Ishikawa (cell line): ENCODE measurements around the gene CISD3.

Experiments used
- CEBPB ChIP-seq: IDR thresholded peaks from 2 replicates; pipeline ENCODE4 v1.6.1; 2012
- CREB1 ChIP-seq: IDR thresholded peaks from 2 replicates; pipeline ENCODE4 v1.6.1; 2012; ENCODE audit warnings: low read depth
- EGR1 ChIP-seq: IDR thresholded peaks from 2 replicates; pipeline ENCODE4 v1.6.1; 2012
- EP300 ChIP-seq: IDR thresholded peaks from 2 replicates; pipeline ENCODE4 v1.6.1; 2012; ENCODE audit warnings: borderline replicate concordance
- FOXM1 ChIP-seq: IDR thresholded peaks from 2 replicates; pipeline ENCODE4 v1.6.1; 2012; ENCODE audit warnings: low read depth, borderline replicate concordance
- MAX ChIP-seq: IDR thresholded peaks from 2 replicates; pipeline ENCODE4 v1.6.1; 2012
- NFIC ChIP-seq: IDR thresholded peaks from 2 replicates; pipeline ENCODE4 v1.6.1; 2012
- RAD21 ChIP-seq: IDR thresholded peaks from 2 replicates; pipeline ENCODE4 v1.6.1; 2012; ENCODE audit warnings: low read depth
- REST ChIP-seq: IDR thresholded peaks from 2 replicates; pipeline ENCODE4 v1.6.1; 2012; ENCODE audit warnings: low read depth, mild to moderate bottlenecking
- TAF1 ChIP-seq: IDR thresholded peaks from 2 replicates; pipeline ENCODE4 v1.6.1; 2012; ENCODE audit warnings: low read depth, mild to moderate bottlenecking
- TCF12 ChIP-seq: IDR thresholded peaks from 2 replicates; pipeline ENCODE4 v1.6.1; 2012; ENCODE audit warnings: low read depth
- TEAD4 ChIP-seq: IDR thresholded peaks from 2 replicates; pipeline ENCODE4 v1.6.1; 2012
- USF1 ChIP-seq: IDR thresholded peaks from 2 replicates; pipeline ENCODE4 v1.6.1; 2012
- YY1 ChIP-seq: IDR thresholded peaks from 2 replicates; pipeline ENCODE4 v1.6.1; 2012; ENCODE audit warnings: low read depth
- ZBTB7A ChIP-seq: IDR thresholded peaks from 2 replicates; pipeline ENCODE4 v1.6.1; 2012; ENCODE audit warnings: low read depth

The CISD3 gene

GRCh38 chr17:38716368-38717005 is 13.7 kb upstream of the CISD3 start:
- no peak for TF ChIP-seq RAD21
- no peak for TF ChIP-seq TEAD4
- no peak for TF ChIP-seq CREB1
- TF ChIP-seq TCF12, result no peak
- TF ChIP-seq NFIC, result no peak
- TF ChIP-seq EGR1, result no peak
- no peak for TF ChIP-seq EP300
- no peak for TF ChIP-seq TAF1
- TF ChIP-seq USF1, result no peak
- no peak for TF ChIP-seq MAX
- no peak for TF ChIP-seq ZBTB7A
- no peak for TF ChIP-seq YY1
- TF ChIP-seq CEBPB, result no peak
- no peak for TF ChIP-seq REST
- no peak for TF ChIP-seq FOXM1

- TF ChIP-seq CREB1 (no peak), TAF1 (no peak), TEAD4 (no peak), CEBPB (no peak), EGR1 (no peak), USF1 (no peak), TCF12 (no peak), YY1 (no peak), EP300 (no peak), NFIC (no peak), ZBTB7A (no peak)
These were observed 12.9 kb upstream of the CISD3 start for GRCh38 chr17:38717139-38717745.

GRCh38 chr17:38719289-38719942 is 10.7 kb upstream of the CISD3 start:
- TF ChIP-seq RAD21 (no peak), TEAD4 (no peak), USF1 (no peak), EP300 (no peak), ZBTB7A (no peak), CEBPB (no peak), CREB1 (no peak), YY1 (no peak)

GRCh38 chr17:38719943-38720641 is 10.0 kb upstream of the CISD3 start:
- TF ChIP-seq MAX (peak; percentile 59), CREB1 (no peak)

- TF ChIP-seq FOXM1 (no peak), CEBPB (no peak), RAD21 (no peak), EP300 (no peak), TEAD4 (no peak), CREB1 (no peak), TCF12 (no peak), EGR1 (no peak), MAX (no peak), ZBTB7A (no peak), TAF1 (no peak)
These were observed 9.2 kb upstream of the CISD3 start for GRCh38 chr17:38720941-38721340.

GRCh38 chr17:38721802-38722201 is 8.3 kb upstream of the CISD3 start:
- TF ChIP-seq REST, result no peak
- no peak for TF ChIP-seq YY1
- no peak for TF ChIP-seq TEAD4
- no peak for TF ChIP-seq NFIC
- no peak for TF ChIP-seq TCF12
- TF ChIP-seq MAX, result no peak
- TF ChIP-seq EGR1, result no peak
- TF ChIP-seq USF1, result no peak
- TF ChIP-seq FOXM1, result no peak
- TF ChIP-seq RAD21, result no peak
- no peak for TF ChIP-seq TAF1
- TF ChIP-seq CREB1, result no peak
- TF ChIP-seq CEBPB, result no peak
- TF ChIP-seq ZBTB7A, result no peak
- TF ChIP-seq EP300, result no peak
